Glomerular visceral epithelial cell (primary cell): ENCODE results near the gene FAF2.
A peak's percentile ranks its signal among the peaks of the same experiment; 100 is the strongest.
"Not testable (repeated sequence)": the region's sequence is repeated elsewhere in the genome, so short reads cannot be mapped to it uniquely, and the experiment has no call there.

Experiments used
- DNase-seq: peaks from one replicate; pipeline ENCODE4 v3.0.0-alpha.2; 2016; ENCODE audit errors: extremely low spot score

FAF2 gene

DNA sequence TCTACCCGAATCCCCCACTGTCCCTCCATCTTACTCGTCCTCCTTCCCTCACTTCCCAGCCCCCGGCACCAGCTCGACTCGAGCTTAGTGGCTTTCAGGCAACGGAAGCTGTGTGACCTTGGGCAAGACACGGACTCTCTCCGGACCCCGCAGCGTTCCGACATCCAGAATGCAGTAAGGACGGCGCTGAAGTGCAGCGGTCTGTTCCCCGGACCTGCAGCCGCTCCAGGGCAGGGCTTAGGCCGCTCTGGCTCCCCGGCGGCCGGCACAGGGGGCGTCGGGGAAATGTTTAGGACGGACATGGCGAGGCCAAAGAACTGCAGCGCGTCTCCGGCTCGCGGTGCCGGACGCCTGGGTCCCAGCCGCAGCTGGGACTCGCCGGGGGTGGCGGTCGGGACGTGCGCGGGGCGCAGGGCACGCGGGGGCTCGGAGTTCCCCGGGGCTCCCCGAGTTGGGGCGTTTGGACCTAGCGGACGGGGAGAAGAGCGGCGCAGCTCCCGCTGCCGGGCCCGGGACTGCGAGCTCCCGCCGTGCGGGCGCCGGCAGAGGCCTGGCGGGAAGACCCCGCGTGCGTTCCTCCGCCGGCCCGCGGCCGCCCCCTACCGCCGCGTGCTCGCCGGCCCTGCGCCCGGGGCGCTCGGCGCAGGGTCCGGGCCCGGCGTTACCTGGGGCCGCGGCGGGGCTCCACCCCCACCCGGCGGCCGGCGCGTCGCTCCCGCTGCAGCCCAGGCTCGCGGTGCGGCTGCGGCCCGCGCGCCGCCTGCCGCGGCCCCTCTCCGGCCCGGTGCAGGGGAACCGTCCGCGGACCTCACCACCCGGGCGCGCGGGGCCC is 94.6 kb downstream of the FAF2 start:
- DNase-seq, result peak; percentile 33

DNA sequence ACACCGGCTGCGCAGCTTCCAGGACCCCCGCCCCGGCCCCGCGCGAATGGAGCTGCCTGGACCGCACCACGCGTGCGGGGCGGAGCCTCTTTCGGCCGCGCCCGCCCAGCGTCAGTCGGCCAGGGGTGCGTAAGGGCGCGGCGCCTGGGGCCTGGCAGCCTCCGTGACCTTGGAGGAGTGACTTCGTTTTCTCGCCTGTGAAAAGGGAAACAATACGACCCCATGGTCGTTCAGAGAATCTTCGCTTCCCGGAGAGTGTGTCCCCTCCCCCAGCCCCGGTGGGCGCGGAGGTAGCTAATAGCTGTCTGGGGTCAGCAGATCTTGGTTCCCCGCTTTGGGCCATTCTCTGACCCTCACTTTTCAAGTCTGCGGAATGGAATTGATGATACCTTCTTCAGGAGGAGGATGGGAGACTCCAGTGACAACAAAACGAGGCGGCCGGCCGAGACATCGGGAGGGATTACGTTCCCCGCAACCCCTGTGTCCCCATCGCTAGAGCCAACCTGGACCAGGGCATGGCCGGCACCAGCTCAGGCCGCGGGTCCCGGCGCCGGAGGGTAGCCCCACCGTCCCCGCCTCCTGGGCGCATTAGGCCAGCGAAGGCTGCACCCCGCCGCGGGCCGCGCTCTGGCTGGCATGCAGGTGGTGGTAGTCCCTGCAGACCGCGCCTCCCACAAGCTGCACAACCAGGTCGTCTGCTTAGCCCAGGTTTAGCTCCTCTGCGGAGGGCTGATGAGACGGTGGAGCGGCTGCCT is 95.4 kb downstream of the FAF2 start:
- DNase-seq, result peak; percentile 57

DNA sequence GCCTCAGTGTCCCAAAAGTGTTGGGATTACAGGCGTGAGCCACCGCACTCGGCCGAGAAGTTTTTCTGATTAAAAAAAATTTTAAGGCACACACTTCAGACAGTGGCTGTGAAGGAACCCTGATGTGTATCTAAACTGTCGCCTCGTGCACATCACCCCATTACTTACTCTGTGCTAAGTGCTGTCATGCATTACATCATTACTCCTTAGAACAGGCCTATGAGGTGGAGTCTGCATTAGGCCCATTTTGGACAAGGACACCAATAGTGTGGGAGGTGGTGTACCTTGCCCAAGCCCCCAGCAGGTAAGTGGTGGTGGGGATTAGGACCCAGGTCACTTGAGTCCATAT is 97.2 kb downstream of the FAF2 start:
- no peak for DNase-seq

DNA sequence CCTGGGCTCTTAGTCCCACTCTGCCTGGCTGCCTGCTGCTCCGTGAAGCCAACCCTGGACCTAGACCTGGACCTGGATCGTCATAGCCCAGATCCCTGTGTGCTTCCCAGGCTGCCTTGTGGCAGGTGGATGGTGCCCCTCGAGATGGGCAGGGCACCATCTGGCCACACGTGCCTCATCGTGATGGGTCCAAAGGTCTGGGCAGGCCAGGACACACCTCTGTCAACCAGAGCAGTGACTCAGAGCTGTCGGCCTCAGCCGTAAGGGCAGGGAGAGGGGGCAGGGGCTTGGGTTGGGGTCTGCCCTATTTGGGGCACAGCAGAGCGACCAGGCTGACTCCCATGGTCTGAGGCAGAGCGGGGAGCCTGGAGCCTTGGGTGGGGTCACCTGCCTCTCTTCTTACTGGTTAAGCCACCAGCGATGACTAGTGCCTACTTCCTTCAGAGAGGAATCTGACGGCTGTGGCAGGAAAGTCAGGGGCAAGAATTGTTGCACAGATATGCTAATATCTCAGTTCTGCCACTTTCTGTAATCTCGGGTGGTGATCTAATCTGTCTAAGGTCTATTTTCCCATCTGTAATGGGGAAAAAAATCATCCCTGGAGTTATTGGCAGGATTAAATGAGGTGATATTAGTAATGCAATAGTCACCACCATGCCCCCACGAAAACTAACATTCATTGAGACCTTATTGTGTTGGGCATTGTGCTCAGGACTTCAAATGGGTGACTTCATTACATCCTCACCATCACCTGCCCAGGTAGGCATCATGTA is 97.7 kb downstream of the FAF2 start:
- DNase-seq, result no peak

DNA sequence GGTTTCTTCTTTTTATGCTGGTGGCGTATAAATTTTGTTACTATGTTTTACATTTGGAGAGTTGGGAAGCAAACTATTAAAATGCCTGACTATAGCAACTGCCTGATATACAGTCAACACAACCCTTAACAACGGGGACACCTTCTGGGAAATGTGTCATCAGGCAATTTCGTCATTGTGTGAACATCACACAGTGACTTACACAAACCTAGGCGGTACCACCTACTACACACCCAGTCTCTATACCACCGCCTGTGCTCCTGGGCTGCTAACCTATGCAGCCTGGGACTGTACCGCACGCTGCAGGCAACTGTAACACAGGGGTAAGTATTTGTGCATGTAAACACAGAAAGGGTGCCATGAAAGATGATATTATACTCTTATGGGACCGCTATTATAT is 99.6 kb downstream of the FAF2 start:
- DNase-seq, result no peak

DNA sequence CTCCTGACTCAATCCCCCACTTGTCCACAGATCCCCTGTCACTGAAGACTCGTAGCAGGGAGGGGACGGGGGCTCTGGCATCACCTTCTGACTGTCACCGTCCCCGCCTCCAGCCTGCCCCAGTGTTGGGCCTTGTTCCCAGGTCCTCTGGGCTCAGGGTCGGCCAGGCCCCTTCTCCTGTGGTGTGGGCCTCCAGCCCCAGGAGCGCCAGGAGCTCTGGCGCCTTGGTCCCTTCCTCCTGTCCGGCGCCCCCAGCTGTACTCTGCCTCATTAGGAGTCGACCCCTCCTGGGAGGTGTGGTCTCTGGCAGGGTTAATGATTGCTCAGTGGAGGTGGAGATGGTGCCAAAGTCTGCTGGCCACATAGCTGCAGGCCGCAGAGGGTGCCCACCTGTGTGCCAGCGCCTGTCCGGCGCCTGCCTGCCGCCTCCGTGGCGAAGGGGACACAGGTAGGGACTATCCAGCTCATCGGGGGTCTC is 100.8 kb downstream of the FAF2 start, which contains the start of gene CDHR2:
Gene CDHR2, plus strand, starts transcription at position 376 of the 478 bp plus-strand sequence. CDS start 16,011 bp downstream, outside the sequence.
- DNase-seq, result no peak

DNA sequence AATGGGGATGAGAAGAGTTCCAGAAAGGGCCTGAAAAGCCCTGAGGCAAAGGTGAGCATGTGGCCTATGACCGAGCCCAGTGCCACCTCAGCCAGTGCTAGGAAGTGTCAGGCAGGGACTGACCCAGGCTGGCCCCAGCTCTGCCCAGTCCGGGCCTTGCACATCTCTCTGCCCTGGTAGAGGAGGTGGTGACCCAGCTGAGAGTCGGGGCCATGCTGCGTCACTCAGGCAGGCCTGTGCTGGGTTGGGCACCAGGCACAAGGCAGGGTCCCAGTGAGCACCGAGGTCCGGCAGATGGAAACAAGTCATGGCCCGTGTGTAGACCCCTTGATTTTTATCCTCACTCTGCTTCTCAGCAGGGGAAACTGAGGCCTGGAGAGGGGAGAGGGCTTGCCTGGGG is 101.7 kb downstream of the FAF2 start:
- DNase-seq, result no peak

DNA sequence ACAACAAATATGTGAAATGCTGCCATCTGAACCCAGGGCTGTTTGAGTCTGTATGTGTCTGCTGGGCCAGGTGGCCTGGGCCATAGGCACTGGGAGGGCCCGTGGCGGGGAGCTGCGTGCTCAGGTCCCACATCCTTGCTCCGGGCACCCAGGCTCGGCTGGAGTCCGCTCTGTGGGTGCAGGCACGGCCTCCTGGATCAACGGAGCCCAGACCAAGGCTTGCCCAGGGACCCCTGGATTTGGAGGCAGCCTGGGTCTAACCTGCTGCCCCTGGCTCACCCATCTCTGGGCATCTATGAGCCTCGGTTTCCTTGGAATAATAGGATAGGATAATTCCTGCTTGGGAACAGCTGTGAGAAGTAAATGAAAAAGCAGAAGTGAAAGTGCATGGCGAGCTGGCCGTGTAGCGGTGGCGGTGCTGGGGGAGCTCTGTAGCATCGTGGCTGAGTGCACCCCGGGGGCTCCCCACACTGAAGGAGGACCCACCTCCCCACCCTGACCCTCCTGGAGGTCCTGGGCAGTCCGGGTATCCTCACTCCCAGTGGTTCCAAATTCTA is 102.2 kb downstream of the FAF2 start:
- no peak for DNase-seq

DNA sequence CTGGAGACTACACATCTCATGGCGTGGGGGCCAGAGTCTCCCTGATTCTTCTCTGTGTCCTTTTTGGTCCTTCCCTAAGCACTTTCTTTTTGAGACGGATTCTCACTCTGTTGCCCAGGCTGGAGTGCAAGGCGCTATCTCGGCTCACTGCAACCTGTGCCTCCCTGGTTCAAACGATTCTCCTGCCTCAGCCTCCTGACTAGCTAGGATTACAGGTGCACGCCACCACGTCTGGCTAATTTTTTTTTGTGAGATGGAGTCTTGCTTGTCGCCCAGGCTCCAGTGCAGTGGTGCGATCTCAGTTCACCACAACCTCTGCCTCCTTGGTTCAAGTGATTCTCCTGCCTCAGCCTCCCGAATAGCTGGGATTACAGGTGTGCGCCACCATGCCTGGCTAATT is 102.8 kb downstream of the FAF2 start:
- not testable (repeated sequence) for DNase-seq

DNA sequence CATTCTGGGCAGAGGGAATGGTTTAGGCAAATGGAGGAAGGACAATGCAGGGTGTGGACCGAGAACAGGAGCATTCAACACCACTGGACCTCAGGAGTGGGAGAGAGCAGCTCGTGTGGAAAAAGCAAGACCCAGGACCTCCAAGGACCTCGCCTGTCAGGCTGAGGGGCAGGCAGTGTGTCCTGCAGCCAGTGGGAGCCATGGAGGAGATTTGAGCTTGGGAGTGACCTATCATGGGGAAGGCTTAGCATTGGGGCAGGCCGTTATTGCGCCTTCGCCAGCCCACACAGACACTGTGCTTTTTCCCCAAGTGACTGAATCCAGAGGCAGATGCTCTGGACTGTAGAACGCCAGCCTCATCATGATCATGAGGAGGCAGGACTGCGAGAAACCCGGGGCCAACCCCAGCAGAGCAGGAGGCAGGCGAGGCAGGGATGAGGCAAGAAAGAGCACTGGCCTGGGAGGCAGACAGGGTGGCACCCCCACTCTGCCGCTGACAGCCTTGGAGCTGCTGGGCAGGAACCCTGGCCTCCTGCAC is 104.2 kb downstream of the FAF2 start:
- DNase-seq, result no peak

DNA sequence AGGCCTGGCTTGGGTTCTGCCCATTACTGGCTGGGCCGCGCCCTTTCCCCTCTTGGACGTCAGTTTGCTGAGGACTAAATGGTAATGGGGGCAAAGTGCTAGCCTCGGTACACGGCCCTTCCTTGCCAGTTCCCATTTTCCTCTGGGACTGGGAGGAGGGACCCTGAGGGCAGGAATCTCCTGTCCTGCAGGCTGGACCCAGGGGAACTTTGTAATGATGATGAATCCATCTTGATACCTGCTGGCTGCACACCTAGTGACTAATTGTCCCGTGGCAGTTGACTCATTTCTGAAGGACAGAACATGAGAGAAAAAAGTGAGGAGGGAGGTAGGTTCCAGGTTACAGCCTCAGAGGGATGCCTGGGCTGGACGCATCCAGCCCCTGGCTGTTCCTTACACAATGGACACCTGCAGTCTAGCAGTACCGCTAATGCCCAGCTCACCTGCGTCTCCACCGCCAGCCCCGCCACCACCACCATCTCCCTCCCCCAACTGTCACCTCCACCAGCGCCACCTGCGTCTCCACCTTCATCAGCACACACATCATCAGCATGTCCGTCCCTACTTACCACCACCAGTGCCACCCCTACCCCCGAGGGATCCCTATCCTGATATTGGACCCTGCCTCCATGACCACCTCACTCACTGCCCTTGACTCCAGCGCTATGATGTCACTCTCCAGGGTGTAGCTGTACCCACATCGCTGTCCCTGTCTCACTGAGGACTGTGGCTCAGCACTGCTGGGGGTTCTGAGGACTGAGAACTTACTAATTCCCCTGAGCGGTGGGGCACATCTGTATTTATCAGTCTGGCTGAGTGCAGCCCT is 105.3 kb downstream of the FAF2 start:
- DNase-seq, result no peak

DNA sequence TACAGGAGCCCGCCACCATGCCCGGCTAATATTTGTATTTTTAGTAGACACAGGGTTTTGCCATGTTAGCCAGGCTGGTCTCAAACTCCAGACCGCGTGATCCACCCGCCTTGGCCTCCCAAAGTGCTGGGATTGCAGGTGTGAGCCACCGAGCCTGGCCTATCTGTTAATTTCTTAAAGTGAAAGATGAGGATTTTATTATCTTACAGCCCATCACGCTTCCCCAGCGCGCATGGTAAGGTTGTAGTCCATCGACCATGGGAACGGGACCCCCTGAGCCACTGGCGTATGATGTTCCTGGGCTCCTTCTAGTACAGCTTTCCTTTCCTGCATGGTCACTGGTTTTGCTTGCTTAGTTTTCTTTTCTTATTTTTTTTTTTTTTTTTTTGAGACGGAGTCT is 109.7 kb downstream of the FAF2 start:
- DNase-seq, result no peak
